NCI-H1048 (cell line): Measurements from ENCODE around the gene KDM4B.

Experiments used
- DNase-seq: peaks from one replicate; lab custom pipeline; 2025; lab: John Stamatoyannopoulos, UW

KDM4B gene

DNA sequence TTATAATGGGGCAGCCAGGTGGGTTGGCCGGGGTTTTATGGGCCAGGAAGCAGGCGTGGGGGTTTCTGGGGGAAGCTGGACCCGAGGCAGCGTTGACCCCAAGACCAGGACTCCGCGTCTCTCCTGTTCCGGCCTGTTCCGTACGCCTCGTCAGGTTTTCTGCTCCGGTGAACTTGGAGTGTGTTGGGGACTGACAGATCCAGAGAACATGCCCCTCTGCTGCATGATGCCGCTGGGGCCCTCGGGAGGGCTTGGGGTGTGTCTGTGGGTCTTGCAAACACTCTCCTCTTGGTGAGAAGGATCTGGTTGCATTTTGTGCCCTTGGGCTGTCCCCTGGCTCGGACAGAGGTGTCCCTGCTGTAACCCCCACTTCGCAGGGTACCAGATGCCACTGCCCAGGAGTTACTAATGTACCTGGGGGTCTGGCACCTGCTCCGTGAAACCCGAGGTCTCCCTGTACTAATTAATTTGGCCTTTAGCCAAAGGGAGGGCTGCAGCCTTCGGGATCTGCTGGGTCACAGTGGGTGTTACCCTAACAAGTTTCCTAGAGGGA lies 15.6 kb downstream of the KDM4B start:
- no peak for DNase-seq

DNA sequence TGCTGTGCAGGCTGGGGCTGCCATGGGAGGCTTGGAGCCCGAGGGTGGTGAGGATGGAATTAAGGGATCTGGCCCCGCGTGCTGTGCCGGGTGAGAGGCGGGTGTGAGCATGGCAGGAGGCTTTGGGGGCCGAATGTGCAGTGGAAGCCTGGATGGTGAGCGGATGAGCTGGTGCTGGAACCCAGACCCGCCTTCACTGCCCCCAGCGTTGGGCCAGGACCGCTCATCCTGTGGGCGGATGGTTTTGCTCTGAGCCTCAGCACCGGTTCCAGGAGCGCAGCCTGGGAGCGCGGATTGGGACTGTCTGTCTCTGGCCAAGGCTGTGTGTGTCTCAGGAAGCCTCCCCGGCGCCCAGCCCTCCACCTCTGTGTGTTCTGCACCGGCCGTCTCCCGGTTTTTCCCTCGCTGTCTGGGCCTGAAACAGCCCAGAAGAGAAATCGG lies 16.7 kb downstream of the KDM4B start:
- DNase-seq: no peak

DNA sequence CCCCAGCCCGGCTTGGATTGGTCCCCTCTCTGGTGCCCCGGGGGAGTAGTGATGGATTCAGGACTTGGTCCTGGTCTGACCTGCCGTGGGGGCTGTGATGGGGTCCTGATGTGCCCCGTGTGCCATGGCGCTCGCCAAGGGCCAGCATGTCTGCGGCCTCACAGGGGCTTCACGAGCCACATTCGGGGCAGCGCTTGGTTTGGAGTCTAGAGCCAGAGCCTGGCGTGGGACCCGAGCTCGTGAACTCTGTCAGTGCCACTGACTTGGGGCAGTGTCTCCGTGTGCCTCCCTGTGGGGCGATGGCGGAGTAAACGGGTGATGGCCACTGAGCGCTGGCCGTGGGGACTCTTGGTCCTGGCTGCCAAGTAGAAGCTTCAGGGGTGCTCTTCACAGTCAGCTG lies 17.1 kb downstream of the KDM4B start:
- DNase-seq: no peak

DNA sequence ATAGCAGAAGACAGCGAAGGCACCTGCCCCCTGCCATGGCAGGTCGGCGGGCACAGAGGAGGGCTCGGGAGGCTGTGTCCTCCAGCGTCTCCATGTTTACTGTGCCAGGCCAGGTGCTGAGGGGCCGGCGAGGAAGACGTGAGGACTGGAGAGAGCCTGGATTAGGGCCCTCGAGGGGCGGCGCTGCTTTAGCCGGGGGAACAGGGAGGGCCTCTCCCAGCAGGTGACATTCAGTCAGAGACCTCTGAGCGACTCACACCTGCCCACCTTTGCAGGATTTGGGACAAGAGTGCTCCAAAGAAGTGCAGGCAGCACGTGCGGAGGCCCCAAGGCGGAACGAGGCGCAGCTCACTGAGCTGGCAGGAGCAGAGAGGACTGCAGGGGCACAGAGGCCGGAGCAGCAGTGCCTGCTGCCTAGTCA lies 17.6 kb downstream of the KDM4B start:
- no peak for DNase-seq

DNA sequence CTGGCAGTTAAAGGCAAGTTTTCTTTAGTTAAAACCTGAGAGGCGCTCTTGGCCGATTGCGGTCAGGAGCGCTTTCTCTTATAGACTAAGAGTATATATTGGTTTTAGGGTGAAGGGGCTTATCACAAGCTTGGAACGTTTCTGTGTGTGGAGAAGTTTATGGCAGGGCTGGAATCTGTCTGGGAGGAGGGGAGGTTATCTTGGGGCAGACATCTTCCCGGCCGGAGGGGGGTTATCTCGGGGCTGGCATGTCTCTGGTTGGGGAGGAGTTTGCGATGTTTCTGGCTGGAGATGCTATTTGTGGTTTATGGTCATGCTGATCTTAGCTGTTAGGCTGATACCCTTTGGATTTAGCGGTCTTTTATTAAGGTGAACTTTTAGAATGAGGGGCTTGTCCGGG lies 18.3 kb downstream of the KDM4B start:
- DNase-seq: no peak

DNA sequence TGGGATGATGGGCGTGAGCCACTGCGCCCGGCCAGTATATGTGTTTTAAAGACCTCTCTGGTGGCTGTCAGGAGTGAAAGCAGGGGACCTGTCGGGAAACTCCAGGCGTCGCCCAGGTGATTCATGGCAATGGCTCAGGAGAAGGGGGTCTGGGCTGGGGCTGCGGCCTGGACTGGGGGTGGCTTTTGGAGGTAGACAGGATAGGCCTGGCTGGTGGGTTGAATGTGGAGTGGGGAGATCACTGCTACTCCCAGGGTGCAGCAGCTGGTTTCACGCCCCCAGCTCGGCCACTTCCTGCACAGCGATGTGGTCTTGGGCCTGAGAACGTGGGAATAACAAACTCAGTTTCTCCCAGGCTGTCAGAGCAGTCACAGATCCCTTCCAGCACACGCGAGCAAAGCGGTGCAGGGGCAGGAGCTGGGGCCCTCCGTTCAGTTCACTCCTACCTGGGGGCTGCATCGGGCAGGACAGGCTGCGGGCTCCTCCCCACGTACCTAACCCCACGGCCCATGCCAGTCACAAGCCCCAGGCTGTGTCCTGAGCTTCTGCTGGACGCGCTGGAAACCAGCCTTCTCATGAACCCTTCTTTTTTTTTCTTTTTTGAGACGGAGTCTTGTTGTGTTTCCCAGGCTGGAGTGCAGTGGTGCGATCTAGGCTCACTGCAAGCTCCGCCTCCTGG lies 18.9 kb downstream of the KDM4B start:
- DNase-seq: no peak

DNA sequence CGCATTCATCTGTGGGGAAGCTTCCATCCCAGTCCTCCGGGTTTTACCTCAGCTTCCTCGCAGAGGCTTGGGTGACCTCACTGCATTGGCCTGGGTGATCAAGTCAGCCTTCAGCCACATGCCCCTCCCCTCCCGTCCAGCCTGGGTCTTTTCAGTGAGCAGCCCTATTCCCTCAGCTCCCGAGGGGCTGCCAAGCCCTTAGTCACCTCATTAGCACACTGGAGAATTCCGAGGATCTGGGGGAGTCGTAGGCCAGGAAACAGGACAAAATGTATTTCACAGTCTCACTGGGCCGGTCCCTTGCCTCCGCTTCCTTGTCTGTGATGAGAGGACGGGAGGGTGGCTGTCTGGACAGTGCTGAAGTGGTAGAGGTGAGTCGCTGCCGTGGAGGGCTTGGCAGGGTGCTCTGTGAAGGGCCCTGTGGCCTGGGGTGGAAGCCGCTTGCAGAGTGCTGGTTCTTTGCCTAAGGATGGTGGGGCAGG lies 19.9 kb downstream of the KDM4B start:
- DNase-seq: no peak

DNA sequence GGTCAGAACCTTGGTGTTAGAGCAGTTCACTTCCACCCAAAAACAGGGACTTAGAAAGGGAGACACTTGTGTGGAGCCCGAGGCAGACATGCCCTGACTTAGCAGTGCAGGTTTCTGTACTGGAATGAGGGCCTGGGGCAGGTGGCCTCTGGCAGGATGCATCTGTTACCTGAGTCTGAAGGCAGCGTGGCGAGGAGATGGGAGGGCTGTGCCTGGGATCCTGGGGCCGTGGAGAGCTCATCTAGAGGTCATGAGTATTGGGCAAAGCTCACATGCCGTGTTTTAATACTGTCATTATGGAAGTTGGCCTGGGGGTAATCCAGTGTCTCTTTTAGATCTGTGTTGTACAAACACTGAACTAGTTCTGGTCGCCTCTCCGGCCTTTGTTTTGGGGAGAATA lies 21.4 kb downstream of the KDM4B start:
- DNase-seq: no peak

DNA sequence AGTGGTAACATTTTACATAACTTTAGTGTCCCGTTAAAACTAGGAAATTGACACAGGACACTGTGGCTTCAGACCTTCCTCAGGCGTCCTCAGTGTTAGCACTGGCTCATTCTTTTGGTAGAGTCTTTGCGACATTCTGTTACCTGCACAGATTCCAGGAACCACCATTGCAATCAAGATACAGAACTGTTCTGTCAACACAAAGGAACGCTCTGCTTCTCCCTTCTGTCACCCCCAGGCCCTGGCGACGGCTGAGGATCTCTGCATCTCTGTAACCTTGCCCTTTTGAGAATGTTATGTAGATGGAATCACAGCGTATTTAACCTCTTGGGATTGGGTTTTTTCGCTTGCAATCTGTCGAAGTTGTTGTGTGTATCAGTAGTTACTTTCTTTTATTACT lies 22.6 kb downstream of the KDM4B start:
- no peak for DNase-seq

DNA sequence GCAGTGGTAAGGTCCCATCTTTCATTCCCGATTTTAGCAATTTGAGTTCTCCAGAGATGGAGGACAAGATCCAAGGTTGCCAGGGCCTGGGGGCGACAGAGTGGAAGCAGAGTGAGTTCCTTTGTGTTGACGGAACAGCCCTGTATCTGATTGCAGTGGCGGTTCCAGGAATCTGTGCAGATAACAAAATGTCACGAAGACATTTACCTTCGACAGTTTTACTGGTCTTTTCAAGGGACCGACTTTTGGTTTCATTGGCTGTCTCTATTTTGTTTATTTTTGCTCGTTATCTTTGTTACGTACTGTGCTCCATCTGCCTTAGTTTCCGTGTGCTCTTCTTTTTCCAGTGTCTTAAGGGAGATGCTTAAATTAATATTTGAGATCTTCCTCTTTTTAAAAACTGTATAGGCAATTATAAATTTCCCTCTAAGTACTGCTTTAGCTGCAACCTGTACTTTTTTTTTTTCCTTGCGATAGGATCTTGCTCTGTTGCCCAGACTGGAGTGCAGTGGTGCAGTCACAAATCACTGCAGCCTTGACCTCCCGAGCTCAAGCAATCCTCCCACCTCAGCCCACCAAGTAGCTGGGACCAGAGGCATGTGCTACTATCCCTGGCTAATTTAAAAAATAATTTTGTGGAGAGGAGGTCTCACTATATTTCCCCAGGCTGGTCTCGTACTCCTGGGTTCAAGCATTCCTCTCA lies 23.2 kb downstream of the KDM4B start:
- no peak for DNase-seq

DNA sequence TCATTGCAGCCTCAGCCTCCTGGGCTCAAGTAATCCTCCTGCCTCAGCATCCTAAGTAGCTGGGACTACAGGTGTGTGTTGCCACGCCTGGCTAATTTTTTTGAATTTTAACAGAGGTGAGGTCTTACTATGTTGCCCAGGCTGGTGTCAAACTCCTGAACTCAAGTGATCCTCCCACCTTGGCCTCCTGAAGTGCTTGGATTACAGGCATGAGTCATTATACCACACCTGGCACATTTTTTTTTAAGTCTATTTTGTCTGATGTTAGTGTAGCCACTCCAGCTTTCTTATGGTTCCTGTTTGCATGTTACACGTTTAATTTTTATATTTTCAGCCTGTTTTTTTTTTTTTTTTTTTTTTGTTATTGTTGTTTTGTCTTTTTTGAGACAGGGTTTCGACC lies 24.8 kb downstream of the KDM4B start:
- no peak for DNase-seq

DNA sequence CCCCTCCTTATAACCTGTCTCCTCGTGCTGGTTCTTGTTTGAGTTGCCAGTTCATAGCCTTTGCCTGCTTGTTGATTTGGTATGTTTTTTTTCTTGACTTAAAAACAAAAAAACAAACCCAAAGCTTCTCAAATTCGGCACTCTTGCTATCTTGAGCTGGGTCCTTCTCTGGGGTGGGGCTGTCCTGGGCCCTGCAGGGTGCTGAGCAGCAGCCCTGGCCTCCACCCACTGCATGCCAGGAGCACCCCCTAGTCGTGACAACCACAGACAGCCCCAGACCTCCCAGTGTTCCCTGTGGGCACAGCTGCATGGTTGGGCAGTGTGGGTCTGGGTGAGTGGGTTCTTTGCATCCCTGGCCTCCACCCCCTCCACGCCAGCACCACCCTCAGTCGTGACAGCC lies 27.8 kb downstream of the KDM4B start:
- DNase-seq: no peak

DNA sequence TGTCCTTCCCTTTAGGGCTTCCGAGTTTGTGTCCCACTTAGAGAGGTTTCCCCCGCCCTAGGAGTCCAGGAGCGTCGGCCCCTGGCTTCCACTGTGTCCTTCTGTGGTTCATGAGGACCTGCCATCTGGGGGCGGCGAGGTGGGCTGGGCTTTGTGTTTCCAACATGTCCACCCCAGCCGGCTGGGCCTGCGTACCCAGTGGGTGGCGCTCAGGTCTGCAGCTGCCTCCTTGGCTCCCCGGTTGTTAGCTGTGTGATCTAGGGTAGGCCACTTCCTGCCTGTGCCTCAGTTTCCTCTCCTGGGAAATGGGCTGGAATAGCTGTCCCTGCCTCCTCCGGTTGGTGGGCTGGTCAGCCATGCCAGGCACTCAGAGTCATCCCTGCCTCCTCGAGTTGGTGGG lies 28.4 kb downstream of the KDM4B start:
- DNase-seq: no peak

DNA sequence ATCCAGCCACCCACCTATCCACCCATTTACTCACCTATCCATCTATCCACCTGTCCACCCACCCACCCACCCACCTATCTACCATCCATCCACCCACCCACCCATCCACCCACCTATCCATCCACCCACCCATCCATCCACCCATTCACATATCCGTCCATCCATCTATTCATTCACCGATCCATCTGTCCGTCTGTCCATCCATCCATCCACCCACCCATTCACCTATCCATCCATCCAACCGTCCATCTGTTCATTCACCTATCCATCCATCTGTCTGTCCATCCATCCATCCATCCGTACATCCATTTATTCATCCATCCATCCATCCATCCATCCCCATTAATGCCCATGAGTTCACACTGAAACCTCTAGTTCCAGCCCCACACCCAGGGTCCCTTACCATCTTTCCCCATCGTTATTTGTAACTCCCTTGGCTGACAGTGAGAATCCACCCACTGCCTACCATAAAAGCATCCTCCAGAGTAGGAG lies 31.3 kb downstream of the KDM4B start:
- no peak for DNase-seq

DNA sequence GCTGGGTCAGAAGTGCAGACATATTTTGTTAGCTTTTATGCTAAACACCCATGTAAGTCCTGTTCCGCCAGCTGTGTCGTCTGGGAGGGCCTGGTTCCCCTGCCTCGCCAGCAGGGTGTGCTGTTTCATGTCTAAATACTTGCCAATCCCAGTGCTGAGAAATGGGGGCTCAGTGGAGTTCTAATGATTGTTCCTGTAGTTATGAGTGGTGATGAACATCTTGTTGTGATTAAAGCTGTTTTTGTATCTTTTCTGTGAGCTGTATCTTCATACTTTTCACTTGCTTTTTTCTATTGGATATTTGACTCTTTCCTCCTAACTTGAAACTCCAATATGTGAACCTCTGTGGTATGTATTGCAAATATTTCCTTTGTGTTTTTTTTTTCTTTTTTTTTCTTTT lies 32.7 kb downstream of the KDM4B start:
- DNase-seq: no peak

DNA sequence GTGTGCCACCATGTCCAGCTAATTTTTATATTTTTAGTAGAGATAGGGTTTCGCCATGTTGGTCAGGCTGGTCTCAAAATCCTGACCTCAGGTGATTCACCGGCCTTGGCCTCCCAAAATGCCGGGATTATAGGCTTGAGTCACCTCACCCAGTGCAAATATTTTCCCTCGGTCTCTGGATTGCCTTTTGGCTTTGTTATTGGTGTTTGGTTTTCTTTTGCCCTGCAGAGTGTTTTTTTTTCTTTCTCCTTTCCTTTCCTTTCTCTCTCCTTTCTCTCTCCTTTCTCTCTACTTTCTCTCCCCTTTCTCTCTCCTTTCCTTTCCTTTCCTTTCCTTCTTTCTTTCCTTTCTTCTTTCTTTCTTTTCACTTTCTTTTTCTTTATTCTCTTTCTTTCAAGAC lies 33.2 kb downstream of the KDM4B start:
- no peak for DNase-seq

DNA sequence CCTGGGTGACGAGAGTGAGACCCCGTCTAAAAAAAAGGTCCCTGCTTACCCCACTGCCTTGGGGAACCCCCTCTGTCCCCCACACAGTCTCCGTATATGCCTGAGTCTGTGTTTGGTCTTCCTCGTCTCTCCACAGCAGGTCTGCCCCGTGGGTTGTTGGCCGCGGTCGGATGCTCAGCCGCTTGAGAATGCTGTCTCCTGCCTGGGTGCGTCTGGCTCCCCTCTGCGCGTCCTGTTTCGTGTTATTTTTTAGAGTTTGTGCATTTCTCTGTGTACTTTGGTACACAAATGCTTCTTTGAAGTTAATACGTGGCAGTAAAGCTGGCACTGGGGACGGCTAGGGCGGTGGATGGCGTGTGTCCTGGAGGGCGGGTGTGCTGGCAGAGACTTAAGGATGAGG lies 34.9 kb downstream of the KDM4B start:
- no peak for DNase-seq

DNA sequence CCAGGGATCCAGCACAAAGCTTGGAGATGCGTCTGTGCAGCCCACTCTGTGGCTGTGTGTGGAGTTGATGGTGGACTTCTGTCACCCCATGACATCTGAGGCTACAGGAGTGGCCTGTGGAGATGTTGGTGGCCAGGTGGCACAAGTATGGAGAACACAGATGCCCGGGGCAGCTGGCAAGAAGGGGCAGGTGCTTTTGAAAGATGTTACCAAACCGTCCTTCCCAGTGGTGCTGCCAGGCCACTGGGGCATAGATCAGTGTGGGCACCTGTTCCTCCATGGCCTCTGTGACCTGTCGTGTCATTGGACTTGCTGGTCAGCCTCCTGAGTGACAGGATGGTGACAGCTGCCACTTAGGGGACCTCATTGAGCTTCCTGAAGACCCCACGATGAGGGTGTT lies 36.2 kb downstream of the KDM4B start:
- DNase-seq: no peak

DNA sequence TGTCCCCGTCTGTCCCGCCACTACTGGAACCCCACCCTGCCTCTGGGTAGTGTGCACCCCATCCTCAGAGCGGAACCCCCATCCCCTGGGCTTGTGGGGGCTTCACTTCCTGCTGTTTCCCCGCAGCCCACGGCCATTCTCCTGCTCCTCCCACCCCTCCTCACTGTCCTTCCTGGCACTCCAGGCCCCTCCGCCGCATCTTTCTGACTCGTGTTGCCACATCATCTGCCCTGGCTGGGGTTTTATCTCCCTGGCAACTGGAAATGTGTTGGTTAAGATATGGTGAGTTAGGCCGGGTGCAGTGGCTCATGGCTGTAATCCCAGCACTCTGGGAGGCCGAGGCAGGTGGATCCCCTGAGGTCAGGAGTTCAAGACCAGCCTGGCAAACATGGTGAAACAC lies 37.3 kb downstream of the KDM4B start:
- DNase-seq: no peak

DNA sequence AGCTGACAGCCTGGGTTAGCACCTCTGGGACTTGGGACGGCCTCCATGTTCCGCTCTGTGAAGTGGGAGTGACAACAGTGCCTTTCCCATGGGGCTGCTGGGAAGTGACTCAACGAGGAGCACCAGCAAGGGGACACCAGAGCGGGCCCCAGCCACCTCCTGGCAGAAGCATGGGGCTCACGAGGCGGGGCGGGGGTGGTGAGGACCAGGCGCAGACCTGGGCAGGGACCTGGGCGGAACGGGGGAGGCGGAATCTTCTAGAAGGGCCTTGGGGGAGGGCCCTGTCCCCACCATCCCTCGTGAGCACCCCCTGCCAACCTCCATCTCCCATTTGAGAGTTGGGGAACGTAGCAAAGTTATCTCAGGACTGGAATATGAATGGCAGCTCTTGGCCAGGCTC lies 37.9 kb downstream of the KDM4B start:
- no peak for DNase-seq

DNA sequence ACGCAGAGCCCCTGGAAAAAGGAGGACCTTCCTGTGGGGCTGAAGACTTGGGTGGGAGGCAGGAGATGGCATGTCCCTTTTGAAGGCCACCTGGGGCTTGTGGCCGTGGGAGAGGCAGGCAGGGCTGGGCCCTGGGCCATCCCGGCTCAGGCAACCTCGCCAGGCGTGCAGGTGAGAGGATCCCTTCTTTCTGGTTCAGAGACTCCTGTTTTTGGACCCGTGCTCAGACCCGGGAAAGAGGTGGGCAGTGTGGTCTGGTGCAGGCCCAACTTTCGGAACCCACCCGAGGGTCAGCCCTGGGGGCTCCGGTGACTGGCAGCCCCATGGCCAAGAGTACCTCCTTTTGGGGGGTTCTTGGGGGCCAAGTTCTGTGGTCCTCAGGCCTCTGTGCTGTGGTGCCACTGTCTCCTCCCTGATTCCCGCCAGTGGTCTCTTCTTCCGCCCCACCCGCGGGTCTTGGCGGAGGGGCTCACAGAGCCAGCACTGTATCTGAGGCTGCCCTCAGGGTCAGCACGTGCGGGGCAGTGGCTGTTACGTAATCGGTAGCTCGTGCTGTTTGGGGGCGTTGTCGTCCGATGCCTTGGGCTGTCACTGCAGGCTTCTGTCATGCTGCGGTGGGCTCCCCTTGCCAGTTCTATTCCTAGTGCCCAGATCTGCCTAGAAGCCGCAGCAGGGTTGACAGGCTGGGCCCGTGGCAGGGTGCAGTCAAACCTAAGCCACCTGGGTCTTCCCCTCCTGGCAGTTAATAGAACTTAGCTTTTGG lies 42.7 kb downstream of the KDM4B start:
- no peak for DNase-seq

DNA sequence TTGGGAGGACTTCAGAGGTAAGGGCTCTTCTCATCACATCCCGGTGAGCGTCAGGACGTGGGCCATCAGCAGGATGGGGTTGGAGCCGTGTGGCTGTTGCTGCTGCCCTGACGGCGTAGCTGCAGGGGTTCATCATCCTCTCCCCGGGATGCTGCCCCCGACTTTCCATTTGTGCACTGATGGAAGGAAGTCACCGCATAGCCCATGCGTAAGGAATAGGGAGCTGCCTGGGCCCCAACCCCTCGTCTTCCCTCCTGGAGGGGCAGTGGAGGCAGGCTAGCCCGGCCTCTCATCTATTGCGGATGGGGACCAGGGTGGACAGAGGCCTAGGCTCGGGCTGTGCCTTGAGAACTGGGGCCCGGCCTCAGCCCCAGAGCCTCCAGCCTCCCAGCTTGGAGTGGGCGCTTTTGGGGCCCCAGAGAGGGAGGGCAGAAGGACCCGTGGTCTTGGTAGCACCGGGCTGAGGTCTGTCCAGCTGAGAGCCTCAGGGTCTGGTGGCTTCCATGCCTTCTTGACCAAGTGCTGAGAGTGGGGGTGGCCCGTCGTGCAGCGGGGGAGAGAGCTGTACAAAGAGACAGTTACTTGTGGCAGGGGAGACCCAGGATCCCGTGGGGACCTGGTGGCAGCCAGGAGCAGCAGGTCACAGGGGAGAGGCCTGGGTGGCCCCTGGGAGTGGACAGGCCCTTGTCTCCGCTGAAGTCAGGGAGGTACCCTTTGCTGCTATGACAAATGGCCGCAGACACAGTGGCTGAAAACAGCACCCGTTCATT lies 44.0 kb downstream of the KDM4B start:
- DNase-seq: no peak
